T-helper 2 cell (primary cell): ENCODE data around the gene MICAL2.

Experiments
- DNase-seq, 5 experiments: peaks; one replicate each; pipeline versions ENCODE4 v3.0.0 to v3.0.0-alpha.2; 2012 to 2022

MICAL2 gene

GRCh38 chr11:12118949-12119348, 8.6 kb downstream of the MICAL2 start:
- DNase-seq: no peak

- no peak for DNase-seq
Measured at GRCh38 chr11:12119502-12119901, 9.1 kb downstream of the MICAL2 start.

GRCh38 chr11:12120031-12121008, 9.9 kb downstream of the MICAL2 start:
- no peak for DNase-seq

- DNase-seq: no peak
Measured at GRCh38 chr11:12121011-12121410, 10.6 kb downstream of the MICAL2 start.

- no peak for DNase-seq
Measured at GRCh38 chr11:12121517-12121916, 11.1 kb downstream of the MICAL2 start.

GRCh38 chr11:12122083-12122482, 11.7 kb downstream of the MICAL2 start:
- DNase-seq: peak in 1 of 5 experiments; percentile 36

- DNase-seq: no peak
Measured at GRCh38 chr11:12123273-12123672, 12.9 kb downstream of the MICAL2 start.

GRCh38 chr11:12123799-12124198, 13.4 kb downstream of the MICAL2 start:
- DNase-seq: no peak

- no peak for DNase-seq
Measured at GRCh38 chr11:12124306-12124705, 13.9 kb downstream of the MICAL2 start.

GRCh38 chr11:12125609-12126149, 15.3 kb downstream of the MICAL2 start:
- DNase-seq: no peak

- DNase-seq: no peak
Measured at GRCh38 chr11:12126344-12127019, 16.1 kb downstream of the MICAL2 start.

GRCh38 chr11:12127206-12127898, 17.0 kb downstream of the MICAL2 start:
- no peak for DNase-seq

- no peak for DNase-seq
Measured at GRCh38 chr11:12128301-12128751, 17.9 kb downstream of the MICAL2 start.

- DNase-seq: no peak
Measured at GRCh38 chr11:12129227-12129626, 18.8 kb downstream of the MICAL2 start.

GRCh38 chr11:12130180-12130980, 20.0 kb downstream of the MICAL2 start:
- no peak for DNase-seq

- DNase-seq: no peak
Measured at GRCh38 chr11:12131943-12132789, 21.8 kb downstream of the MICAL2 start.

GRCh38 chr11:12132790-12133145, 22.4 kb downstream of the MICAL2 start:
- no peak for DNase-seq

GRCh38 chr11:12133547-12134235, 23.3 kb downstream of the MICAL2 start:
- peak in 1 of 5 experiments; percentile 65 for DNase-seq

- DNase-seq: no peak
Measured at GRCh38 chr11:12134236-12134585, 23.8 kb downstream of the MICAL2 start.

GRCh38 chr11:12135185-12135584, 24.8 kb downstream of the MICAL2 start:
- DNase-seq: no peak
